HuH-7.5 (cell line): ENCODE results near the gene DRG2.

Source experiments
- DNase-seq: peaks from one replicate; pipeline ENCODE4 v3.0.0; 2011; ENCODE audit warnings: low spot score

Gene DRG2

GRCh38 chr17:18116078-18116477 lies 28.3 kb downstream of the DRG2 start:
- DNase-seq: no peak

DNA sequence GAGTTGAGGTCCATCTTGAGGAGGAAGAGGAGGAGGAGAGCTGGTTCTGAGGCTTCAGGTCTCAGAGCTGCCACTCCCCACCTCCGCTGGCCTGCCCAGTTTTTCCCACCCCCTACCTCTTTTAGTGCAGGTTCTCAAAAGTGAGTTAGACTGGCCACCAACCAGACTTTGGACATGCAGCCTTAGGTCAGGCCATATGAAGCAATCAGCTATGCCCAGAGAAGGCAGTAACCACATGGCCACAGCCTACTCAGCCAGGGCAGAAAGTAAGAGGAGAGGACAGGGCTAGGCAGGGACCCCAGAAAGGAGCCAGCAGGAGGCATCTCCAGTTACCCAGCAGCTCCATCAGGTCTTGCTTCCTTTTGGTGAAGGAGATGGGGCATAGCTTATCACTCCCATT lies 29.8 kb downstream of the DRG2 start:
- DNase-seq: no peak

- DNase-seq: no peak
These were observed 30.5 kb downstream of the DRG2 start for GRCh38 chr17:18117982-18118975.

GRCh38 chr17:18119166-18119745 lies 31.5 kb downstream of the DRG2 start:
- DNase-seq: no peak

- DNase-seq: no peak
These were observed 32.2 kb downstream of the DRG2 start for GRCh38 chr17:18119938-18120337.

- DNase-seq: no peak
These were observed 32.8 kb downstream of the DRG2 start for GRCh38 chr17:18120461-18121017.

- no peak for DNase-seq
These were observed 33.6 kb downstream of the DRG2 start for GRCh38 chr17:18121144-18121910.

- no peak for DNase-seq
These were observed 35.4 kb downstream of the DRG2 start for GRCh38 chr17:18122990-18123753.

DNA sequence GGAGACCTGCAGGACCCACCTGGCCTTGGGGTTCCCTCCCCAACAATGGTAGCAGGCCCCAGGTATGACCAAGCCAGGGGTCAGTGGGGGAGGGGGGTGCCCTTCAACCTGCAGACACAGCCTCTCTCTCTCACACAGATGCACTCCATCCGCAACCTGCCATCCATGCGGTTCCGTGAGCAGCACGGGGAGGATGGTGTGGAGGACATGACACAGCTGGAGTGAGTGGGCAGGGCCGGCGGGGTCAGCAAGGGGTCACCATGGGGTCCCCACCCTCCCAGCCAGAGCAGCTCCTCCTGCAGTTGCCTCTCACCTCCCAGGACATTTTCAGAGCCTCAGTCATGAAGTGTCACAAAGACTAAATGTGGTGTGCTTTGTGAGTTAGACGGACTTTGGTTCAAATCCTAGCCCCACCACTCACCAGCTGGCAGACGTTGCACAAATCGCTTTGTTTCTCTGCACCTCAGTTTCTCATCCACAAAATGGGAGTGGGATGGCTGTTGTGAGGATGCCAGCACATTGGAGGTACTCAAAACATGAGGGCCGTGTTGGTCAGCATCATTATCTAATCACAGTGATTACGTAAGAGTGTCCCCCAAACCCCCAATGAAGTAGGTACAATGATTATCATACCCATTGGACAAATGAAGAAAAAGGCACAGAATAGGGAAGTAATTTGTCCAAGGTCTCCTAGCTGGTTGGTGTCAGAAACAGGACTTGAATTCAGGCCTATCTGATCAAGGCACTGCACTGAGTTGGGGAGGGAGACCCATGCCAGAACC lies 36.8 kb downstream of the DRG2 start:
- no peak for DNase-seq

GRCh38 chr17:18129041-18129502 lies 41.3 kb downstream of the DRG2 start:
- no peak for DNase-seq

GRCh38 chr17:18132711-18133110 lies 45.0 kb downstream of the DRG2 start:
- DNase-seq: no peak

GRCh38 chr17:18136357-18136756 lies 48.6 kb downstream of the DRG2 start:
- no peak for DNase-seq

DNA sequence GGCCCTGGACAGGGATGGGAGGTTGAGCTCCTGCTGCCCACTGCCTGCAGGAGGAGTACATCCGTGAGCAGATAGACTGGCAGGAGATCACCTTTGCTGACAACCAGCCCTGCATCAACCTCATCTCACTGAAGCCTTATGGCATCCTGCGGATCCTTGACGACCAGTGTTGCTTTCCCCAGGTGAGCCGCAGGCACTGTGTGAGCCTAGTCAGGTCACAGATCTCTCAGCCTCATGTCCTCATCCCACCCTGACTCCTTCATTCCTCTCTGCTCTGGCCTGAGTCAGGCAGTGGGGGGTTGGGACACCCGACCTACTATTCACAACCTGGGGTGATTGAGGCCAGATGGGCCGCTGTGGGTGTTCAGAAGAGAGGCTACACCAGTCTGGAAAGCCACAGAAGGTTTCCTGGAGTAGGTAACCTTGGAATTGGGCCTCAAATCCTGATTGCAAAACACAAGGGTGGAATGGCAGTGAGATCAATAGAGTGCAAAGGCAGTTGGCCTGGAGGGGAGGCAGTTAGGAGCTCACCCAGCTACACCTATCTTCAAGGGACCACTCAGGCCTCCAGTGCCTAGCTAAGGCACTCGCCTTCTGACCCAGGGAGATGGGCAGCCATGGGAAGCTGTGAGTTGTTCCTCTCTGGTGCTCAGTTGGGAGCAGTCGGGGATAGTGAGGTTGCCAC lies 50.5 kb downstream of the DRG2 start:
- no peak for DNase-seq

DNA sequence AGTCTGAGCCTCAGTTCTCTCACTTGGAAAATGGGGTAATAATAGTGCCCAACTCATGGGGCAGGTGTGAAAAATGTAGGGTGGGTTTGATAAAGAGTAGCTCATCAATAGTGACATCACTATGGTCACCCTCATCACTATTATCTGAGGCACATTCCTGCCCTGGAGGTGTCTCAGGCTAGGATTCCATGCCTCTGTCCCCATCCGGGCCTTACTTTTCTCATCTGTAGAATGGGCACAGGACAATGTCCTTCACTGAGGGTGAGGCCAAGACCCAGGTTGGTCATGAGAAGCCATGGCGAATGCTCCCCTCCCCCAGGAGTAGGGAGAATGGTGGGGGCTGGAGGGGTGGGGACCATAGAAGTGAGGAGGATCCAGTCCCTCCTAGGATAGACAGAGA lies 51.3 kb downstream of the DRG2 start:
- no peak for DNase-seq

DNA sequence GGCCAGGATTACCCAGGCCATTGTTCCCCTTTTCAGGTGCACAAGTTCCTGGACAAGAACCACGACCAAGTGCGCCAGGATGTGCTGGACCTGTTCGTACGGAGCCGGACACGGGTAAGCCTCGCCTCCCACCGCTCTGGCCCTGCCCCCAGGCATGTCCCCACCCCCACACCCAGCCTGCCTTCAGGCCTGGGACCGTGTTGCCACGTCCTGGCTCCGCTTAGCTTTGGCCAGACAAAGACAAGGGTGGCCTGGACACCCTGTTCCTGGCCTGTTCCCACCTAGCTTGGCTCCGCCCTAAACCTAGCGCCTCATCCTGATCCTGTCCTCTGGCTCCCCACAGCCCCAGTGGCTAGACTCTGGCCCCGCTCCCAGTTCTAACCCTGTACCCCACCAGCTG lies 51.8 kb downstream of the DRG2 start:
- no peak for DNase-seq

- DNase-seq: no peak
These were observed 52.2 kb downstream of the DRG2 start for GRCh38 chr17:18139949-18140348.

DNA sequence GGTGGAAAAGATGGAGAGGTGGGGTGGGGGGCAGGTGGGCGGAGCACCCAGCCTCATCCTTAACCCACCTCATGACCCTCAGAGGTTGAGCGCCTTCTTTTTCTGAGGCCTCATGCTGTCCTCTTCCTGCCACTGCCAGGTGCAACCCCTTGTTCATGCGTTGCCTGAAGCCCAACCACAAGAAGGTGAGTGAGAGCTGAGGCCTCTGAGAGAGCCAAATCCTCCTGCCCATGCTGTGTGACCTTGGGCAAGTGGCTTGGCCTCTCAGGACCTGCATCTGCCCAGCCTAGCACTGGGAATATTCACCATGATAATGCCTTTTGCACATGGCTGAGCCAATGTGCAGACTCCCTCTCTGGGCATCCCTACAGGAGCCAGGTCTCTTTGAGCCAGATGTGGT lies 52.9 kb downstream of the DRG2 start:
- DNase-seq: no peak

DNA sequence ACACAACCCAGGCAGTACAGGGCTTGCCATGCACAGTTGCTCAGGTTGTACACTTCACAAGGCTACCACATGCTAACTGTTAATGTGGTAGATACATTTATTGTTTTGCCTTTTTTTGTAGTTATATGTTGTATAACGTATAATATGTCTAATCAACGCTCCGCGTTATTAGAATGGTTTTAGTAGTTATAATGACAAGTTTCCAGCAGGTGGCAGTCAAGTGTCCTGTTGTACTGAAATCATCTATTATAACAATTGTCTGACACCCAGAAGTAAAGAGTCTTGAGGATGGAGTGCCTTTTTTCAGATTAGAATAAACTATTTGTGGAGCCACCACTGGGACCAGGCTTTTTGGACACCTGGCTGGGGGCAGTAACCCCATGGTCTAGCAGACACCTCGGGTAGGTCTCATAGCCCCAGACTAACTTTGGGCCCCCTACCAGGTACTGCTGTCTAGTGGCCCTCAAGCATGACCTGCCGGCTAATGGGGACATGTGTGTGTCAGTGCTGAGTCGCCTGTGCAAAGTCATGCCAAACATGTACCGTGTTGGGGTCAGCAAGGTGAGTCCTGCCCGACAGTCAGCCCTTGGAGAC lies 53.6 kb downstream of the DRG2 start:
- no peak for DNase-seq

- DNase-seq: no peak
These were observed 54.7 kb downstream of the DRG2 start for GRCh38 chr17:18142417-18142816.
